NCI-H510A treated with DMSO at 0.1 percent for 48 hours (cell line): ENCODE measurements around the gene LDLRAD2.
"Not testable (repeated sequence)": the region's sequence is repeated elsewhere in the genome, so short reads cannot be mapped to it uniquely, and the experiment has no call there.

Source experiments
- DNase-seq: peaks from one replicate; lab custom pipeline; 2025; lab: John Stamatoyannopoulos, UW

LDLRAD2 gene

GRCh38 chr1:21811875-21812305 lies at the start of gene LDLRAD2:
Gene LDLRAD2 (plus strand): TSS chr1:21812265. CDS start chr1:21812452, 187 bp downstream.
- no peak for DNase-seq

GRCh38 chr1:21763236-21763635 lies 48.8 kb upstream of the LDLRAD2 start:
- no peak for DNase-seq

GRCh38 chr1:21763694-21764419 lies 48.2 kb upstream of the LDLRAD2 start:
- DNase-seq, result no peak

GRCh38 chr1:21764615-21765423 lies 47.2 kb upstream of the LDLRAD2 start:
- peak; percentile 10 for DNase-seq

- no peak for DNase-seq
These were observed 45.9 kb upstream of the LDLRAD2 start for GRCh38 chr1:21766210-21766609.

GRCh38 chr1:21767106-21767505 lies 45.0 kb upstream of the LDLRAD2 start:
- DNase-seq, result not testable (repeated sequence)

GRCh38 chr1:21770201-21770600 lies 41.9 kb upstream of the LDLRAD2 start:
- no peak for DNase-seq

GRCh38 chr1:21770602-21771001 lies 41.5 kb upstream of the LDLRAD2 start:
- DNase-seq, result not testable (repeated sequence)

GRCh38 chr1:21771672-21772071 lies 40.4 kb upstream of the LDLRAD2 start:
- DNase-seq, result not testable (repeated sequence)

GRCh38 chr1:21773585-21773984 lies 38.5 kb upstream of the LDLRAD2 start:
- no peak for DNase-seq

- DNase-seq, result no peak
These were observed 37.1 kb upstream of the LDLRAD2 start for GRCh38 chr1:21774835-21775549.

GRCh38 chr1:21775550-21775914 lies 36.5 kb upstream of the LDLRAD2 start:
- DNase-seq, result no peak

- no peak for DNase-seq
These were observed 36.0 kb upstream of the LDLRAD2 start for GRCh38 chr1:21775985-21776562.

- not testable (repeated sequence) for DNase-seq
These were observed 35.1 kb upstream of the LDLRAD2 start for GRCh38 chr1:21776925-21777324.

GRCh38 chr1:21778405-21778727 lies 33.7 kb upstream of the LDLRAD2 start:
- DNase-seq, result no peak

- no peak for DNase-seq
These were observed 32.2 kb upstream of the LDLRAD2 start for GRCh38 chr1:21779613-21780521.

- peak; percentile 38 for DNase-seq
These were observed 30.2 kb upstream of the LDLRAD2 start for GRCh38 chr1:21781815-21782348.

GRCh38 chr1:21782349-21782867 lies 29.7 kb upstream of the LDLRAD2 start:
- peak; percentile 38 for DNase-seq

- DNase-seq, result peak; percentile 91
These were observed 29.0 kb upstream of the LDLRAD2 start, which contains the start of gene USP48 for GRCh38 chr1:21782868-21783678. Gene USP48 (minus strand): TSS chr1:21783149. CDS start chr1:21782957, 192 bp downstream.
